ENCODE measurements around the gene SPARCL1.
"Not testable (repeated sequence)": the region's sequence is repeated elsewhere in the genome, so short reads cannot be mapped to it uniquely, and the experiment has no call there.

GRCh38 chr4:87483247-87483646 lies 45.9 kb downstream of the SPARCL1 start:
- TF ChIP-seq CTCF (IDR thresholded peaks at IDR 0.05 in 4 of 5, conservative IDR thresholded peaks at IDR 0.05 in 1 of 5); POLR2A (IDR thresholded peaks at IDR 0.05): not testable (repeated sequence)
